Activated CD8-positive, alpha-beta T cell treated with anti-CD3 and anti-CD28 coated beads for 36 hours (primary cell): Measurements from ENCODE around the gene OR2V1. TPM values are rescaled to one million over a fixed set of nuclear protein-coding genes. Genes with fewer than 3 reads are reported as not detected.

Experiments
- ATAC-seq: fragments of 200-7000 bp; cut with Tn5 transposase; one replicate; pipeline ENCODE4 v1.10.0; 2021; ENCODE audit warnings: mild to moderate bottlenecking, moderate library complexity
- CTCF ChIA-PET: fragments of 350-600 bp; sonication (Branson Sonifier 250); formaldehyde crosslinking; loops from one replicate; lab custom pipeline; 2021; ENCODE audit warnings: antibody characterized with exemption; lab: Charles Lee
- POLR2A ChIA-PET: fragments of 350-600 bp; sonication (Branson Sonifier 250); formaldehyde crosslinking; loops from one replicate; lab custom pipeline; 2021; ENCODE audit warnings: antibody characterized with exemption; lab: Charles Lee
- DNase-seq: peaks from one replicate; pipeline ENCODE4 v3.0.0-alpha.2; 2020
- H3K27ac Mint-ChIP-seq: one replicate; pipeline ENCODE4 v1.8.0; 2021; ENCODE audit warnings: mild to moderate bottlenecking, mixed read lengths
- H3K27me3 Mint-ChIP-seq: one replicate; pipeline ENCODE4 v1.8.0; 2021; ENCODE audit warnings: mixed read lengths
- H3K36me3 Mint-ChIP-seq: one replicate; pipeline ENCODE4 v1.8.0; 2021; ENCODE audit warnings: low read depth, mixed read lengths
- H3K4me1 Mint-ChIP-seq: one replicate; pipeline ENCODE4 v1.8.0; 2021; ENCODE audit warnings: low read depth, mixed read lengths
- H3K4me3 Mint-ChIP-seq: one replicate; pipeline ENCODE4 v1.8.0; 2021; ENCODE audit warnings: mild to moderate bottlenecking, moderate library complexity, mixed read lengths
- H3K9me3 Mint-ChIP-seq: one replicate; pipeline ENCODE4 v1.8.0; 2021; ENCODE audit warnings: mixed read lengths
- CTCF ChIP-seq: fragments of 200-600 bp; IDR thresholded peaks from one replicate; pipeline ENCODE4 v1.8.0; 2022; ENCODE audit warnings: antibody characterized with exemption, mild to moderate bottlenecking
- intact Hi-C: fragments of 100-400 bp; cut with micrococcal nuclease; formaldehyde crosslinking; loops from one replicate; pipeline ENCODE4 v1.10.0; 2022
- total RNA-seq, 2 experiments: library from RNA; stranded (reverse); gene quantifications; one replicate each; pipeline ENCODE4 v1.2.3, GENCODE V29; 2021

Gene OR2V1
- total RNA-seq, 2 experiments from 2014 or later = not detected

- intact Hi-C loops = no loop called here
- POLR2A ChIA-PET = no interaction called here
- TF ChIP-seq CTCF = no peak
- Mint-ChIP-seq H3K36me3 (no peaks in the 10 kb centered on the region), H3K27me3 (peaks cover 52% of the 10 kb centered on the region), H3K4me1 (peaks cover 1% of the 10 kb centered on the region), H3K9me3 (no peaks in the 10 kb centered on the region), H3K27ac (no peak overlapping the region), H3K4me3 (no peak overlapping the region)
- ATAC-seq = no peak
- CTCF ChIA-PET = no interaction called here
- DNase-seq = no peak
These were observed 9.1 kb downstream of the OR2V1 start for GRCh38 chr5:181121675-181122561.

- POLR2A ChIA-PET = no interaction called here
- ATAC-seq (no peak), DNase-seq (no peak)
- Mint-ChIP-seq H3K36me3 (no peaks in the 10 kb centered on the region), H3K27ac (no peak overlapping the region), H3K4me1 (peaks cover 1% of the 10 kb centered on the region), H3K9me3 (no peaks in the 10 kb centered on the region), H3K4me3 (no peak overlapping the region), H3K27me3 (peaks cover 54% of the 10 kb centered on the region)
- intact Hi-C loops = no loop called here
- CTCF ChIA-PET = no interaction called here
- no peak for TF ChIP-seq CTCF
These were observed 10.2 kb downstream of the OR2V1 start for GRCh38 chr5:181120761-181121160.

GRCh38 chr5:181120306-181120705, 10.7 kb downstream of the OR2V1 start:
- ATAC-seq (no peak), DNase-seq (no peak)
- no peak for TF ChIP-seq CTCF
- no peaks in the 10 kb centered on the region for H3K9me3 Mint-ChIP-seq
- CTCF ChIA-PET = no interaction called here
- no peaks in the 10 kb centered on the region for H3K36me3 Mint-ChIP-seq
- POLR2A ChIA-PET = no interaction called here
- H3K4me3 Mint-ChIP-seq = no peak overlapping the region
- no peak overlapping the region for H3K27ac Mint-ChIP-seq
- H3K27me3 Mint-ChIP-seq = peaks cover 58% of the 10 kb centered on the region
- intact Hi-C loops = no loop called here
- peaks cover 3% of the 10 kb centered on the region for H3K4me1 Mint-ChIP-seq

GRCh38 chr5:181119105-181119504, 11.9 kb downstream of the OR2V1 start:
- H3K27ac Mint-ChIP-seq = no peak overlapping the region
- ATAC-seq (no peak), DNase-seq (no peak)
- H3K36me3 Mint-ChIP-seq = no peaks in the 10 kb centered on the region
- POLR2A ChIA-PET = no interaction called here
- CTCF ChIA-PET = no interaction called here
- H3K4me3 Mint-ChIP-seq = no peak overlapping the region
- intact Hi-C loops = no loop called here
- no peaks in the 10 kb centered on the region for H3K9me3 Mint-ChIP-seq
- H3K27me3 Mint-ChIP-seq = peaks cover 70% of the 10 kb centered on the region
- peaks cover 7% of the 10 kb centered on the region for H3K4me1 Mint-ChIP-seq
- no peak for TF ChIP-seq CTCF

GRCh38 chr5:181118369-181118768, 12.6 kb downstream of the OR2V1 start:
- Mint-ChIP-seq H3K27me3 (peaks cover 72% of the 10 kb centered on the region), H3K36me3 (no peaks in the 10 kb centered on the region), H3K4me3 (no peak overlapping the region), H3K9me3 (no peaks in the 10 kb centered on the region), H3K4me1 (peaks cover 7% of the 10 kb centered on the region), H3K27ac (no peak overlapping the region)
- ChIA-PET POLR2A (no interaction called here), CTCF (interaction anchor here (0.8 kb wide), 1 partner anchor 51 kb away, joined by 3 read pairs; no protein-coding TSS in a partner anchor)
- ATAC-seq (no peak), DNase-seq (no peak)
- intact Hi-C loops = no loop called here
- no peak for TF ChIP-seq CTCF
